ENCODE data around the gene ZNF567. TPM values are rescaled to one million over a fixed set of nuclear protein-coding genes. Genes with fewer than 3 reads are reported as not detected.
"Not testable (repeated sequence)": the region's sequence is repeated elsewhere in the genome, so short reads cannot be mapped to it uniquely, and the experiment has no call there.

Gene ZNF567
- total and polyA plus RNA-seq, 5 experiments from 2014 or later: 6.3 to 20.7 (median 11.0) TPM

DNA sequence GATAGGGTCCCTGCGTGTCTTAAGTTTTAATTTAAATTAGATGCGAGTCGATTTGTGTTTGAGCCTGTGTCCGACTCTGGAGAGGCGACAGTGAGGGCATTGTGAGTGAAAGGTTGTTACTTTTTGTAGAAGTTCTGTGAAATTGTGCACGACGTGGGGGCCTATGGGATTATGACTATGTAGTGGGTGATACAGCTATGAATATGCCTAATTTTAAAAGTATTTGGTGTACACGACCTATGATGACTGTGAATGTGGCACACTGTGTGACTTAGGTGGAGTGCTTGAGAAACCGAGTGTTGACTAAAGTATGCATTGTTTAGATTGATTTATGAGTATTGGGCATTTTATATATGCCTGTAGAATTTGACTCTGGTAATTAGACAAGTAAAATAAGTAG is 646 bp downstream of the ZNF567 start:
- Mint-ChIP-seq H3K4me1 (peaks cover 24 to 45% (median 40%) of the 10 kb centered on the region in 4 donors), H3K27ac (peak overlapping the region; percentile 94 to 98 (median 96)), H3K4me3 (peak overlapping the region; percentile 98 to 100 (median 99)), H3K27me3 (no peaks in the 10 kb centered on the region), H3K9me3 (peaks cover 0 to 55% (median 20%) of the 10 kb centered on the region in 9 donors), H3K36me3 (peaks cover 38 to 71% (median 55%) of the 10 kb centered on the region in 3 donors)
- ATAC-seq: no peak
- DNase-seq: no peak
- POLR2A ChIA-PET: interaction anchor here (1.8 to 2.5 kb wide), 4 partner anchors 22 to 162 kb away, joined by 7 to 10 read pairs (median 10); partner anchors contain the start of genes ZNF345, ZNF382, ZNF461 and ZNF790

DNA sequence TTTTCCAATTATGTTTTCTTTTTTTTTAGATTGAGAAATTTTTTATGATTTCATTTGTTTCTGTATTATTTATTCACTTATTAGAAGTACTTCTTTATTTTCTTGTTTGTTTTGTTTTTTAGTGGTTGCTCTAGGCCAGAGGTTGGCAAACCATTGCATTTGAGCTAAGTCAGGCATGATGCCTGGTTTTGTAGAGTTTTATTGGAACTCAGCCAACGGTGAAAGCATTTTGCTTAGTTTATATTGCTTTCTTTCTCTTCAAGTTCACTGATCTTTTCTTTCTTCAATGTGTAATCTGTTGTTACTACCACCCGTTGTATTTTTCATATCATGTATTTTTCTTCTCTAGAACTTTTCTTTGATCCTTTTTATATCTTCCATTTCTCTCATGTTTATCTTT is 19.7 kb downstream of the ZNF567 start:
- DNase-seq: no peak
- H3K27ac Mint-ChIP-seq: no peak overlapping the region
- H3K4me3 Mint-ChIP-seq: no peak overlapping the region
- peaks cover 52 to 90% (median 87%) of the 10 kb centered on the region in 3 donors for H3K36me3 Mint-ChIP-seq
- peaks cover 0 to 3% (median 0%) of the 10 kb centered on the region in 4 donors for H3K4me1 Mint-ChIP-seq
- H3K27me3 Mint-ChIP-seq: no peaks in the 10 kb centered on the region
- POLR2A ChIA-PET: no interaction called here
- ATAC-seq: no peak
- H3K9me3 Mint-ChIP-seq: peaks cover 17 to 93% (median 40%) of the 10 kb centered on the region in 9 donors

DNA sequence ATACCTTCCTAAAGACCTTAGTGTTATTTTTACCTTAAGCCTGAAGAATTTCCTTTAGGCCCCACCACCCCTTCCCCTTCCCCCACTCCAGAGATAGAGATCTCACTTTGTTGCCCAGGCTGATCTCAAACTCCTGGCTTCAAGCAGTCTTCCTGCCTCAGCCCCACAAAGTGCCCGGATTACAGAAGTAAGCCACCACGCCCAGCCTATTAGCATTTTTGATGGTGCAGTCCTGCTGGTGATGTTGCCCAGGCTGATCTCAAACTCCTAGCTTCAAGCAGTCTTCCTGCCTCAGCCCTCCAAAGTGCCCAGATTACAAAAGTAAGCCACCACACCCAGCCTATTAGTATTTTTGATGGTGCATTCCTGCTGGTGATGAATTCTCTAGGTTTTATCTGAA is 22.0 kb downstream of the ZNF567 start:
- H3K27me3 Mint-ChIP-seq: no peaks in the 10 kb centered on the region
- no peak for DNase-seq
- H3K27ac Mint-ChIP-seq: no peak overlapping the region
- no peak for ATAC-seq
- peaks cover 20 to 100% (median 42%) of the 10 kb centered on the region in 9 donors for H3K9me3 Mint-ChIP-seq
- POLR2A ChIA-PET: no interaction called here
- peaks cover 65 to 100% (median 97%) of the 10 kb centered on the region in 3 donors for H3K36me3 Mint-ChIP-seq
- H3K4me1 Mint-ChIP-seq: peaks cover 0 to 3% (median 0%) of the 10 kb centered on the region in 4 donors
- peak overlapping the region in 1 of 10 donors; percentile 29 for H3K4me3 Mint-ChIP-seq

DNA sequence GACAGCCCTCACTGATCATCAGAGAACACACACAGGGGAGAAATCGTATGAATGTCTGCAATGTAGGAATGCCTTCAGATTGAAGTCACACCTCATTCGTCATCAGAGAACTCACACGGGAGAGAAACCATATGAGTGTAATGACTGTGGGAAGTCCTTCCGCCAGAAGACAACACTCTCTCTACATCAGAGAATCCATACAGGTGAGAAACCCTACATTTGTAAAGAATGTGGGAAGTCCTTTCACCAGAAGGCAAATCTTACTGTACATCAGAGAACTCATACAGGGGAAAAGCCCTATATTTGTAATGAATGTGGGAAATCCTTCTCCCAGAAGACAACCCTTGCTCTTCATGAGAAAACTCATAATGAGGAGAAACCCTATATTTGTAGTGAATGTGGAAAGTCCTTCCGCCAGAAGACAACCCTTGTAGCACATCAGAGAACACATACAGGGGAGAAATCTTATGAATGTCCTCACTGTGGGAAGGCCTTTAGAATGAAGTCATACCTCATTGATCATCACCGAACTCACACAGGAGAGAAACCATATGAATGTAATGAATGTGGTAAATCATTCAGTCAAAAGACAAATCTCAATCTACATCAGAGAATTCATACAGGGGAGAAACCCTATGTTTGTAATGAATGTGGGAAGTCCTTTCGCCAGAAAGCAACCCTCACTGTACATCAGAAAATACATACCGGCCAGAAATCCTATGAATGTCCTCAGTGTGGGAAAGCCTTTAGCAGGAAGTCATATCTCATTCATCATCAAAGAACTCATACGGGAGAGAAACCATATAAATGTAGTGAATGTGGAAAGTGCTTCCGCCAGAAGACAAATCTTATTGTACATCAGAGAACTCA is 32.5 kb downstream of the ZNF567 start:
- DNase-seq (peak in 1 of 10 donors; percentile 0), ATAC-seq (no peak)
- Mint-ChIP-seq H3K27me3 (no peaks in the 10 kb centered on the region), H3K4me1 (no peaks in the 10 kb centered on the region), H3K27ac (no peak overlapping the region), H3K4me3 (peak overlapping the region in 1 of 10 donors; percentile 63), H3K9me3 (peaks cover under 1 to 91% (median 45%) of the 10 kb centered on the region in 9 donors), H3K36me3 (peaks cover 56 to 80% (median 60%) of the 10 kb centered on the region in 3 donors)
- POLR2A ChIA-PET: interaction anchor here (0.6 kb wide), 1 partner anchor 229 kb away, joined by 4 read pairs; no protein-coding TSS in a partner anchor

DNA sequence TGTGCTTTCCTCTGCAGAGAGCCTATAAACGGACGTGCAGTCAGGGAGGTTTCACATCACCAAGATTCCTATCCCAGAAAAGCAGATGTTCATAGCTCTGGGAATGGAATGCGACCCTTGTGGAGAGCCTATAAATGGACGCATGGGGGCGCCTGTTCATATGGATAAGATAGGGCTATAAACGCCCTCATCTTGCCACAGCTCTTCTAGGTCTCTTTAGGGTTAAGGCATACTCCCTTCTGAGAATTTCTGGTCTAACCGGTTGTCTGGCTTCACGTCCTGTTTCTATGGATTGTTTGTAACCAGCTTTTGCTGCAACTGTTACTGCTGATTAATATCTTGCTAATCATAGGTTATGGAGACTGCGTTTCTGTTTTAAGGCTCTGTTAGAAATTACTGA is 48.8 kb downstream of the ZNF567 start:
- DNase-seq, H3K4me3 Mint-ChIP-seq, ATAC-seq, H3K27me3 Mint-ChIP-seq, H3K4me1 Mint-ChIP-seq, H3K27ac Mint-ChIP-seq, POLR2A ChIA-PET: not testable (repeated sequence)
- Mint-ChIP-seq H3K9me3 (peaks cover 27 to 97% (median 62%) of the 10 kb centered on the region in 9 donors), H3K36me3 (peaks cover 24 to 79% (median 74%) of the 10 kb centered on the region in 3 donors)

DNA sequence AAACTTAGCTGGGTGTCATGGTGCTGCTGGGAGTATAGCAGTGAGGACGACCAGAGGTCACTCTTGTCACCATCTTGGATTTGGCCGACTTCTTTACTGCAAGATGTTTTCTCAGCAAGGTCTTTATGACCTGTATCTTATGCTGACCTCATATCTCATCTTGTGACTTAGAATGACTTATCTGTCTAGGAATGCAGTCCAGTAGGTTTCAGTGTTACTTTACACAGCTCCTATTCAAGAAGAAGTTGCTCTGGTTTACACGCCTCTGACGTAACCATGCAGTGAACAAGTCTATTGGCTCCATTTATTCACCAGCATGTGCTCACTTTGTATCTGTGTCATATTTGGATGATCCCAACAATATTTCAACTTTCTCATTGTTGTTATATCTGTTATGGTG is 58.5 kb downstream of the ZNF567 start:
- H3K27me3 Mint-ChIP-seq: no peaks in the 10 kb centered on the region
- peaks cover 33 to 73% (median 55%) of the 10 kb centered on the region in 3 donors for H3K36me3 Mint-ChIP-seq
- DNase-seq: no peak
- POLR2A ChIA-PET: no interaction called here
- no peak overlapping the region for H3K4me3 Mint-ChIP-seq
- H3K4me1 Mint-ChIP-seq: no peaks in the 10 kb centered on the region
- H3K27ac Mint-ChIP-seq: no peak overlapping the region
- no peak for ATAC-seq
- H3K9me3 Mint-ChIP-seq: peaks cover 0 to 99% (median 41%) of the 10 kb centered on the region in 9 donors

DNA sequence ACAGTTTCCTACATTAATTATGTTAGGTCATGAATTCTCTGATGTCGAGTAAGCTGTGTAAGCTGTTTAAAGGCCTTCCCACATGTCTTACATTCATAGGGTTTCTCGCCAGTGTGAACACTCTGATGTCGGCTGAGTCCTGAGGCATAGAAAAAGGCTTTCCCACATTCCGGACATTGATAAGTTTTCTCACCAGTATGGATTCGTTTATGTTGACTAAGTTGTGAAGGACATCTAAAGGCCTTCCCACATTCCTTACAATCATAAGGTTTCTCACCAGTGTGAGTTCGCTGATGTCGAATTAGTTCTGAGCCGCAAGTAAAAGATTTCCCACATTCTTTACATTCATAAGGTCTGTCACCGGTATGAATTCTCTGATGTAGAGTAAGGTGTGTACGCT is 60.3 kb downstream of the ZNF567 start:
- Mint-ChIP-seq H3K9me3 (peaks cover 0 to 99% (median 49%) of the 10 kb centered on the region in 9 donors), H3K27ac (no peak overlapping the region), H3K36me3 (peaks cover 51 to 82% (median 59%) of the 10 kb centered on the region in 3 donors), H3K4me1 (no peaks in the 10 kb centered on the region), H3K4me3 (peak overlapping the region in 1 of 10 donors; percentile 1), H3K27me3 (no peaks in the 10 kb centered on the region)
- no peak for ATAC-seq
- POLR2A ChIA-PET: no interaction called here
- DNase-seq: no peak

DNA sequence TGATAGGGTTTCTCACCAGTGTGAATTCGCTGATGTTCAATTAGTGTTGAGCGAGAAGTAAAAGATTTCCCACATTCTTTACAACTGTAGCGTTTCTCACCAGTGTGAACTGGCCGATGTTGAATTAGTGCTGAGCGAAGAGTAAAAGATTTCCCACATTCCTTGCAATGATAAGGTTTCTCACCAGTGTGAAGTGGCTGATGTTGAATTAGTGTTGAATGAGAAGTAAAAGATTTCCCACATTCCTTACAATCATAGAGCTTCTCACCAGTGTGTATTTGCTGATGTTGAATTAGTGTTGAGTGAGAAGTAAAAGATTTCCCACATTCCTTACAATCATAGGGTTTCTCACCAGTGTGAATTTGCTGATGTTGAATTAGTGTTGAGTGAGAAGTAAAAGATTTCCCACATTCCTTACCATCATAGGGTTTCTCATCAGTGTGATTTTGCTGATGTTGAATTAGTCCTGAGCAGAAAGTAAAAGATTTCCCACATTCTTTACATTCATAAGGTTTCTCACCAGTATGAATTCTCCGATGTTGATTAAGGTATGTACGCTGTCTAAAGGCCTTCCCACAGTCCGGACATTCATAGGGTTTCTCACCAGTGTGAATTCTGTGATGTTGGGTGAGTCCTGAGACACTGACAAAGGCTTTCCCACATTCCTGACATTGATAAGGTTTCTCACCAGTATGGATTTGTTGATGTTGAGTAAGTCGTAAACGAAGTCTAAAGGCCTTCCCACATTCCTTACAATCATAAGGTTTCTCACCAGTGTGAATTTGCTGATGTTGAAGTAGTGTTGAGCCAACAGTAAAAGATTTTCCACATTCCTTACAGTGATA is 61.2 kb downstream of the ZNF567 start:
- Mint-ChIP-seq H3K36me3 (peaks cover 56 to 87% (median 62%) of the 10 kb centered on the region in 3 donors), H3K4me1 (no peaks in the 10 kb centered on the region), H3K4me3 (no peak overlapping the region), H3K27me3 (no peaks in the 10 kb centered on the region), H3K27ac (no peak overlapping the region), H3K9me3 (peaks cover 0 to 99% (median 50%) of the 10 kb centered on the region in 9 donors)
- DNase-seq (no peak), ATAC-seq (no peak)
- POLR2A ChIA-PET: no interaction called here

DNA sequence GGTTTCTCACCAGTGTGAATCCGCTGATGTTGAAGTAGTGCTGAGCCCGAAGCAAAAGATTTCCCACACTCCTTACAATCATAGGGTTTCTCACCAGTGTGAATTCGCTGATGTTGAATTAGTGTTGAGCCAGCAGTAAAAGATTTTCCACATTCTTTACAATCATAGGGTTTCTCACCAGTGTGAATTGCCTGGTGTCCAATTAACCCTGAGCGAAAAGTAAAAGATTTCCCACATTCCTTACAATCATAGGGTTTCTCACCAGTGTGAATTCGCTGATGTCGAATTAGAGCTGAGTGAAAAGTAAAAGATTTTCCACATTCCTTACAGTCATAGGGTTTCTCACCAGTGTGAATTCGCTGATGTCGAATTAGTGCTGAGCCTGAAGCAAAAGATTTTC is 62.2 kb downstream of the ZNF567 start:
- H3K4me1 Mint-ChIP-seq, H3K4me3 Mint-ChIP-seq, H3K27ac Mint-ChIP-seq, DNase-seq, H3K27me3 Mint-ChIP-seq, POLR2A ChIA-PET, ATAC-seq: not testable (repeated sequence)
- Mint-ChIP-seq H3K9me3 (peaks cover 0 to 99% (median 52%) of the 10 kb centered on the region in 9 donors), H3K36me3 (peaks cover 65 to 88% (median 71%) of the 10 kb centered on the region in 3 donors)

DNA sequence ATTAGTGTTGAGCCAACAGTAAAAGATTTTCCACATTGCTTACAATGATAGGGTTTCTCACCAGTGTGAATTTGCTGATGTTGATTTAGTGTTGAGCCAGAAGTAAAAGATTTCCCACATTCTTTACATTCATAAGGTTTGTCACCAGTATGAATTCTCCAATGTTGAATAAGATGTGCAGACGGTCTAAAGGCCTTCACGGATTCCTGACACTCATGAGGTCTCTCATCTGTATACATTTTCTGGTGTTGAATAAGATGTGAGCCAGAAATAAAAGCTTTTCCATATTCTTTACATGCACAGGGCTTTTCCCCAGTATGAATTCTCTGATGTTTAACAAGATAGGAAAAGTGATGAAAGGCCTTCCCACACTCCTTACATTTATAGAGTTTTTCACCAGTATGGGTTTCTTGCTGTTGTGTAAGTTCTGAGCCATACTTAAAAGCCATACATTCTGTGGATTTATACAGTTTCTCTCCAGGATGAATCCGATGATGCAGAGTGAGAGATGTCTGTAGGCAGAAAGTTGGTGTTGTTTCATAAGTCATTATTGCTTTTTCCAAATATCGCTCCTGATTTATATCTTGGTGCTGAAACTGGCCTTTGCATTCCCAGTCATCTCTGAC is 62.8 kb downstream of the ZNF567 start:
- DNase-seq (no peak), ATAC-seq (no peak)
- H3K4me1 Mint-ChIP-seq: no peaks in the 10 kb centered on the region
- H3K4me3 Mint-ChIP-seq: no peak overlapping the region
- H3K36me3 Mint-ChIP-seq: peaks cover 70 to 91% (median 71%) of the 10 kb centered on the region in 3 donors
- H3K9me3 Mint-ChIP-seq: peaks cover 0 to 99% (median 49%) of the 10 kb centered on the region in 9 donors
- no peak overlapping the region for H3K27ac Mint-ChIP-seq
- POLR2A ChIA-PET: interaction anchor here (0.6 kb wide), 1 partner anchor 209 kb away, joined by 3 read pairs; no protein-coding TSS in a partner anchor
- no peaks in the 10 kb centered on the region for H3K27me3 Mint-ChIP-seq

Data from naive thymus-derived CD8-positive, alpha-beta T cell (primary cell).